Keratinocyte (primary cell): ENCODE results near the gene RIMS4. TPM values are rescaled to one million over a fixed set of nuclear protein-coding genes. Genes with fewer than 3 reads are reported as not detected.

ENCODE experiments used
- DNase-seq: peaks from one replicate; pipeline ENCODE4 v3.0.0-alpha.2; 2011; ENCODE audit warnings: low read depth, missing footprints, low spot score
- FAIRE-seq: peaks from 2 replicates; lab custom pipeline; 2011; peaks lifted over from hg19 to GRCh38; lab: Jason Lieb, UNC
- H2AFZ ChIP-seq: 2 replicates; pipeline ENCODE4 v1.6.0; 2012; ENCODE audit warnings: low read length, control low read depth, inconsistent platforms; ENCODE audit not compliant: control insufficient read depth
- H3K27ac ChIP-seq: 2 replicates; pipeline ENCODE4 v1.5.1; 2011; ENCODE audit warnings: low read length; ENCODE audit not compliant: control insufficient read depth, insufficient read depth
- H3K27me3 ChIP-seq: 3 replicates; pipeline ENCODE4 v1.6.0; 2011; ENCODE audit warnings: low read length; ENCODE audit not compliant: control insufficient read depth, insufficient read depth; ENCODE audit errors: extremely low read depth
- H3K36me3 ChIP-seq, 2 experiments: 2 replicates in 1 of 2; 3 replicates in 1 of 2; pipeline ENCODE4 v1.5.1; 2011; ENCODE audit warnings: low read length in 2 of 2, mild to moderate bottlenecking in 1 of 2; ENCODE audit not compliant: control insufficient read depth in 2 of 2, insufficient read depth in 2 of 2; ENCODE audit errors: extremely low read depth in 1 of 2
- H3K4me1 ChIP-seq: 3 replicates; pipeline ENCODE4 v1.5.1; 2011; ENCODE audit warnings: low read length; ENCODE audit not compliant: control insufficient read depth, insufficient read depth; ENCODE audit errors: extremely low read depth
- H3K4me2 ChIP-seq: 3 replicates; pipeline ENCODE4 v1.6.0; 2011; ENCODE audit warnings: low read depth, low read length; ENCODE audit not compliant: control insufficient read depth, insufficient read depth; ENCODE audit errors: extremely low read depth
- H3K4me3 ChIP-seq, 3 experiments: fragments of 200-600 bp in 1 of 3; sonication (generic) in 1 of 3; 2 replicates in 2 of 3; 3 replicates in 1 of 3; pipeline ENCODE4 v1.5.1; 2011 to 2016; ENCODE audit warnings: low read length in 3 of 3, mild to moderate bottlenecking in 3 of 3, control low read depth in 2 of 3, inconsistent platforms in 1 of 3, low read depth in 1 of 3, mixed read lengths in 1 of 3, mixed run types in 1 of 3, moderate library complexity in 1 of 3; ENCODE audit not compliant: control insufficient read depth in 2 of 3, insufficient read depth in 2 of 3; ENCODE audit errors: extremely low read depth in 1 of 3
- H3K79me2 ChIP-seq: 2 replicates; pipeline ENCODE4 v1.6.0; 2012; ENCODE audit warnings: low read length; ENCODE audit not compliant: control insufficient read depth, insufficient read depth
- H3K9ac ChIP-seq: 3 replicates; pipeline ENCODE4 v1.6.0; 2011; ENCODE audit warnings: low read length; ENCODE audit not compliant: control insufficient read depth, insufficient read depth; ENCODE audit errors: extremely low read depth
- H3K9me1 ChIP-seq: 3 replicates; pipeline ENCODE4 v1.6.0; 2011; ENCODE audit warnings: low read length; ENCODE audit not compliant: control insufficient read depth, insufficient read depth; ENCODE audit errors: extremely low read depth
- H3K9me3 ChIP-seq: 2 replicates; pipeline ENCODE4 v1.5.1; 2012; ENCODE audit warnings: low read depth, low read length; ENCODE audit not compliant: control insufficient read depth
- H4K20me1 ChIP-seq: 3 replicates; pipeline ENCODE4 v1.6.0; 2011; ENCODE audit warnings: low read length; ENCODE audit not compliant: control insufficient read depth, insufficient read depth; ENCODE audit errors: extremely low read depth
- EZH2 ChIP-seq: IDR thresholded peaks from one replicate; pipeline ENCODE4 v1.6.1; 2012; ENCODE audit warnings: inconsistent platforms, mild to moderate bottlenecking, low read length, moderate library complexity
- dilution Hi-C: fragments of 300-500 bp; cut with MboI; formaldehyde crosslinking; loops from one replicate; pipeline ENCODE4 v1.7.0; 2020; ENCODE audit warnings: low sequenced_read_pairs; ENCODE audit not compliant: extremely low pct_ligation_motif_present
- polyA plus RNA-seq, 5 experiments: library from polyadenylated mRNA; depleted of rRNA in 3 of 5; stranded (reverse) in 3 of 5; stranded (forward) in 1 of 5; unstranded in 1 of 5; fragments of >200 nt; gene quantifications; 1 replicate in 1 of 5; 2 replicates in 3 of 5; 3 replicates in 1 of 5; pipeline versions ENCODE4 v1.2.1 to v1.2.3, GENCODE V29; 2011 to 2012; ENCODE audit warnings: missing spikeins in 2 of 5, low read depth in 1 of 5, low replicate concordance in 1 of 5
- TF ChIP-seq, protein P1 (sequence below), 3 experiments: IDR thresholded peaks in 1 of 3; conservative IDR thresholded peaks in 1 of 3; optimal IDR thresholded peaks in 1 of 3; 2 replicates in 2 of 3; 3 replicates in 1 of 3; pipeline versions ENCODE3 to v1.5.1; 2011; ENCODE audit warnings: low read length in 3 of 3, mild to moderate bottlenecking in 3 of 3, moderate library complexity in 2 of 3, control low read depth in 1 of 3, inconsistent platforms in 1 of 3; ENCODE audit not compliant: insufficient read depth in 2 of 3; ENCODE audit errors: extremely low read depth in 1 of 3

Gene RIMS4
- polyA plus RNA-seq, 1 donor (not counting 4 experiments of a cell fraction or from before 2014, with no cell fraction given) = not detected

GRCh38 chr20:44796758-44797457, 13.4 kb downstream of the RIMS4 start:
- no peaks in the 10 kb centered on the region for H3K9me1 ChIP-seq
- H3K4me3 ChIP-seq = no peak overlapping the region
- no peaks in the 10 kb centered on the region for H3K79me2 ChIP-seq
- TF ChIP-seq EZH2 = no peak
- TF ChIP-seq, protein P1, sequence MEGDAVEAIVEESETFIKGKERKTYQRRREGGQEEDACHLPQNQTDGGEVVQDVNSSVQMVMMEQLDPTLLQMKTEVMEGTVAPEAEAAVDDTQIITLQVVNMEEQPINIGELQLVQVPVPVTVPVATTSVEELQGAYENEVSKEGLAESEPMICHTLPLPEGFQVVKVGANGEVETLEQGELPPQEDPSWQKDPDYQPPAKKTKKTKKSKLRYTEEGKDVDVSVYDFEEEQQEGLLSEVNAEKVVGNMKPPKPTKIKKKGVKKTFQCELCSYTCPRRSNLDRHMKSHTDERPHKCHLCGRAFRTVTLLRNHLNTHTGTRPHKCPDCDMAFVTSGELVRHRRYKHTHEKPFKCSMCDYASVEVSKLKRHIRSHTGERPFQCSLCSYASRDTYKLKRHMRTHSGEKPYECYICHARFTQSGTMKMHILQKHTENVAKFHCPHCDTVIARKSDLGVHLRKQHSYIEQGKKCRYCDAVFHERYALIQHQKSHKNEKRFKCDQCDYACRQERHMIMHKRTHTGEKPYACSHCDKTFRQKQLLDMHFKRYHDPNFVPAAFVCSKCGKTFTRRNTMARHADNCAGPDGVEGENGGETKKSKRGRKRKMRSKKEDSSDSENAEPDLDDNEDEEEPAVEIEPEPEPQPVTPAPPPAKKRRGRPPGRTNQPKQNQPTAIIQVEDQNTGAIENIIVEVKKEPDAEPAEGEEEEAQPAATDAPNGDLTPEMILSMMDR (optimal IDR thresholded peaks at IDR 0.05 in 1 of 3, IDR thresholded peaks at IDR 0.05 in 1 of 3, conservative IDR thresholded peaks at IDR 0.05 in 1 of 3; ENCODE audit: extremely low read depth in 1 of 3, insufficient read depth in 2 of 3, low read length in 3 of 3) = no peak
- H4K20me1 ChIP-seq = peaks cover 2% of the 10 kb centered on the region
- H3K27me3 ChIP-seq = peaks cover 5% of the 10 kb centered on the region
- H3K36me3 ChIP-seq = no peaks in the 10 kb centered on the region
- H3K4me2 ChIP-seq = no peak overlapping the region
- H3K4me1 ChIP-seq = no peaks in the 10 kb centered on the region
- H3K9me3 ChIP-seq = no peaks in the 10 kb centered on the region
- no peak overlapping the region for H3K9ac ChIP-seq
- dilution Hi-C loops = no loop called here
- no peak overlapping the region for H3K27ac ChIP-seq
- no peak overlapping the region for H2AFZ ChIP-seq
- DNase-seq (no peak), FAIRE-seq (no peak)

DNA sequence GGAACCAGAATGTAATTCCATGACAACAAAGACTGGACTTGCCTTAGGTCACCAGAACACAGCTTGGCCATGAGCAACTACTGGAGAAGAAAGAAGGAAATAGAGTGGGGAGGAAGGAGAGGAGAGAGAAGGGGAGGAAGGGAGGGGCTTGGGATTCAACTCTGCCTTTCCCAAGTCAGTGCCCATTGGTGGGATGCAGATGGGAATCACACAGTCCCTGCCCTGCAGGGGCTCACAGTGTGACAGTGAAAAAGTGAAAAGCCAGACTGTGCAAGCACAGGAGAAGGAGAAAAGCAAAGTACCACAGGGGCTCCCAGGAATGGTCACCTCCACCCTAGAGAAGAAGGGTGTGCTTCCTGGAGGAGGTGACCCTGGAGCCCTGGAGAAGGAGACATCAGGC, 14.0 kb downstream of the RIMS4 start:
- H2AFZ ChIP-seq = no peak overlapping the region
- dilution Hi-C loops = no loop called here
- H3K79me2 ChIP-seq = no peaks in the 10 kb centered on the region
- no peaks in the 10 kb centered on the region for H3K4me1 ChIP-seq
- H3K27me3 ChIP-seq = peaks cover 5% of the 10 kb centered on the region
- FAIRE-seq = no peak
- no peak overlapping the region for H3K4me3 ChIP-seq
- H3K9me3 ChIP-seq = no peaks in the 10 kb centered on the region
- no peak overlapping the region for H3K9ac ChIP-seq
- no peak overlapping the region for H3K27ac ChIP-seq
- TF ChIP-seq, protein P1 (optimal IDR thresholded peaks at IDR 0.05 in 1 of 3, IDR thresholded peaks at IDR 0.05 in 1 of 3, conservative IDR thresholded peaks at IDR 0.05 in 1 of 3; ENCODE audit: extremely low read depth in 1 of 3, insufficient read depth in 2 of 3, low read length in 3 of 3) = no peak
- TF ChIP-seq EZH2 = no peak
- H3K9me1 ChIP-seq = no peaks in the 10 kb centered on the region
- H3K4me2 ChIP-seq = no peak overlapping the region
- no peaks in the 10 kb centered on the region for H3K36me3 ChIP-seq
- DNase-seq = no peak
- no peaks in the 10 kb centered on the region for H4K20me1 ChIP-seq
